K562 (cell line): ENCODE measurements around the gene RNF34. TPM values are rescaled to one million over a fixed set of nuclear protein-coding genes. Genes with fewer than 3 reads are reported as not detected.
A peak's percentile ranks its signal among the peaks of the same experiment; 100 is the strongest.

Source experiments
- ATAC-seq: fragments of 200-7000 bp; cut with Tn5 transposase; 3 replicates; pipeline ENCODE4 v1.9.1; 2020; ENCODE audit warnings: moderate library complexity
- BruUV-seq: library from RNA; stranded (reverse); fragments of 400-500 nt; replicated peaks from 2 replicates; lab custom pipeline; 2021; lab: Mats Ljungman, UMichigan
- CTCF ChIA-PET: fragments of 300-600 bp; formaldehyde crosslinking; extraction: SDS; loops from one replicate; lab custom pipeline; 2021; ENCODE audit warnings: low intra/inter-chr PET ratio; lab: Yijun Ruan, JAX
- POLR2A ChIA-PET: fragments of 300-600, 350-650 bp; sonication (Branson Sonifier 250); formaldehyde crosslinking; extraction: SDS; loops from one replicate; lab custom pipeline; 2021; ENCODE audit warnings: antibody characterized with exemption, inconsistent platforms; lab: Yijun Ruan, JAX
- DNase-seq, 4 experiments: peaks; one replicate each; pipeline versions ENCODE4 v3.0.0 to v3.0.0-alpha.2; 2011 to 2018; ENCODE audit warnings: low spot score in 3 of 4, mixed read lengths in 3 of 4; ENCODE audit errors: extremely low read depth in 1 of 4
- FAIRE-seq: peaks from 2 replicates; lab custom pipeline; 2011; peaks lifted over from hg19 to GRCh38; lab: Jason Lieb, UNC
- H2AFZ ChIP-seq: 2 replicates; pipeline ENCODE4 v1.6.0; 2011; ENCODE audit warnings: low read depth, low read length, control low read depth, inconsistent platforms
- H3K27ac ChIP-seq: fragments of 200-600 bp; 3 replicates; pipeline ENCODE4 v1.8.0; 2011; ENCODE audit warnings: low read depth, mild to moderate bottlenecking, control low read depth, inconsistent platforms, low read length, moderate library complexity, mixed read lengths; ENCODE audit errors: extremely low read depth
- H3K27me3 ChIP-seq, 2 experiments: fragments of 300-600 bp in 1 of 2; 2 replicates in 1 of 2; 3 replicates in 1 of 2; pipeline versions ENCODE4 v1.6.0 to v1.8.0; 2011; ENCODE audit warnings: inconsistent platforms in 2 of 2, low read length in 2 of 2, mild to moderate bottlenecking in 1 of 2, mixed read lengths in 1 of 2, moderate library complexity in 1 of 2; ENCODE audit not compliant: control insufficient read depth in 2 of 2, insufficient read depth in 2 of 2
- H3K36me3 ChIP-seq: fragments of 300-600 bp; 3 replicates; pipeline ENCODE4 v1.8.0; 2011; ENCODE audit warnings: mild to moderate bottlenecking, low read length, inconsistent platforms; ENCODE audit not compliant: control insufficient read depth, insufficient read depth
- H3K4me1 ChIP-seq, 2 experiments: fragments of 200-600 bp in 1 of 2; replicated peaks in 1 of 2; 2 replicates in 1 of 2; 3 replicates in 1 of 2; pipeline versions ENCODE4 v1.5.1 to v1.8.0; 2011; ENCODE audit warnings: inconsistent platforms in 2 of 2, low read length in 2 of 2, mild to moderate bottlenecking in 1 of 2, mixed read lengths in 1 of 2, moderate library complexity in 1 of 2; ENCODE audit not compliant: control insufficient read depth in 2 of 2, insufficient read depth in 2 of 2
- H3K4me2 ChIP-seq: 2 replicates; pipeline ENCODE4 v1.6.1; 2011; ENCODE audit warnings: low read length, control low read depth, inconsistent platforms, mixed read lengths; ENCODE audit not compliant: insufficient read depth
- H3K4me3 ChIP-seq: fragments of 200-600 bp; sonication (generic), shearing (Covaris generic); 2 replicates; pipeline ENCODE4 v1.5.1; 2016; ENCODE audit warnings: control low read depth, inconsistent platforms
- H3K79me2 ChIP-seq: fragments of 200-600 bp; 3 replicates; pipeline ENCODE4 v1.8.0; 2011; ENCODE audit warnings: low read length, inconsistent platforms; ENCODE audit not compliant: control insufficient read depth, insufficient read depth
- H3K9ac ChIP-seq, 2 experiments: 2 replicates each; pipeline versions ENCODE4 v1.6.0 to v1.6.1; 2011; ENCODE audit warnings: low read depth in 2 of 2, low read length in 2 of 2, control low read depth in 1 of 2, inconsistent platforms in 1 of 2, mild to moderate bottlenecking in 1 of 2, mixed read lengths in 1 of 2; ENCODE audit not compliant: insufficient read depth in 1 of 2
- H3K9me1 ChIP-seq: one replicate; pipeline ENCODE4 v1.6.0; 2011; ENCODE audit warnings: inconsistent platforms, mild to moderate bottlenecking, low read length, moderate library complexity; ENCODE audit not compliant: control insufficient read depth, insufficient read depth
- H3K9me3 ChIP-seq: replicated peaks from 2 replicates; pipeline ENCODE4 v1.5.1; 2011; ENCODE audit warnings: low read depth, low read length, inconsistent platforms; ENCODE audit not compliant: control insufficient read depth, insufficient read depth
- H4K20me1 ChIP-seq: replicated peaks from 2 replicates; pipeline ENCODE4 v1.6.1; 2011; ENCODE audit warnings: low read length, inconsistent platforms, mixed read lengths; ENCODE audit not compliant: control insufficient read depth, insufficient read depth
- ILK ChIP-seq: fragments of 450-650 bp; IDR thresholded peaks from 2 replicates; pipeline ENCODE4 v1.6.1; 2016; ENCODE audit warnings: missing genetic modification characterization, low read depth, mild to moderate bottlenecking, missing compliant biosample characterization, moderate library complexity, borderline replicate concordance
- WGBS: fragments of 100-300 bp; shearing (Covaris generic); methylation state at CpG from one replicate; pipeline ENCODE4 v1.1.6; 2016; ENCODE audit warnings: low coverage, mixed read lengths; ENCODE audit not compliant: insufficient coverage; ENCODE audit errors: missing lambda C conversion rate; 5-methylcytosine and 5-hydroxymethylcytosine counted together
- in situ Hi-C: fragments of 300-500 bp; cut with MboI; formaldehyde crosslinking; loops from 4 replicates; pipeline ENCODE4 v1.15.0; 2018; ENCODE audit warnings: inconsistent platforms, mixed read lengths
- intact Hi-C: fragments of 100-400 bp; cut with micrococcal nuclease; formaldehyde crosslinking; loops from 2 replicates; pipeline ENCODE4 v1.14.2; 2022
- polyA plus RNA-seq, 8 experiments: library from polyadenylated mRNA; depleted of rRNA in 4 of 8; stranded (reverse) in 5 of 8; unstranded in 3 of 8; fragments of >200 nt; fragmentation: Nextera tagmentation in 2 of 8; fragmentation: Illumina TruSeq in 1 of 8; extraction: Ambion mirVana in 2 of 8; extraction: Trizol in 1 of 8; gene quantifications; 2 replicates each; pipeline versions ENCODE4 v1.2.1 to v1.2.3, GENCODE V29; 2011 to 2014; ENCODE audit warnings: inconsistent platforms in 1 of 8, missing spikeins in 1 of 8
- total RNA-seq, 7 experiments: library from RNA; depleted of rRNA in 6 of 7; stranded (reverse); fragments of >200 nt in 6 of 7; fragmentation: Illumina TruSeq in 2 of 7; extraction: Trizol in 2 of 7; gene quantifications; 2 replicates each; pipeline versions ENCODE4 v1.2.1 to v1.2.3, GENCODE V29; 2011 to 2021; ENCODE audit warnings: low replicate concordance in 1 of 7
- TF ChIP-seq, protein P1 (sequence below): sonication (generic); formaldehyde crosslinking; IDR thresholded peaks from 2 replicates; pipeline ENCODE4 v1.8.1; 2023; ENCODE audit warnings: mild to moderate bottlenecking, missing genetic modification reagents

RNF34 gene
- total and polyA plus RNA-seq, 9 of the 15 experiments (the other 6 are each of a cell fraction or from before 2014, with no cell fraction given) = 41.7 to 88.9 (median 54.1) TPM

GRCh38 chr12:121464331-121464730, 64.4 kb downstream of the RNF34 start:
- Histone ChIP-seq H3K9me3 (no peaks in the 10 kb centered on the region), H3K27ac (no peak overlapping the region), H3K9me1 (no peaks in the 10 kb centered on the region), H3K36me3 (peaks cover 20% of the 10 kb centered on the region), H3K4me2 (no peak overlapping the region), H3K4me1 (peaks cover 14 to 28% of the 10 kb centered on the region in 2 experiments), H3K9ac (peak overlapping the region in 1 of 2 experiments; percentile 79; a peak in 2 of 4 replicates), H3K79me2 (peaks cover 68% of the 10 kb centered on the region), H3K27me3 (no peaks in the 10 kb centered on the region), H4K20me1 (peaks cover 15% of the 10 kb centered on the region), H2AFZ (no peak overlapping the region), H3K4me3 (no peak overlapping the region)
- no peak for DNase-seq
- TF ChIP-seq ILK (tag) = no peak
- TF ChIP-seq, protein P1, sequence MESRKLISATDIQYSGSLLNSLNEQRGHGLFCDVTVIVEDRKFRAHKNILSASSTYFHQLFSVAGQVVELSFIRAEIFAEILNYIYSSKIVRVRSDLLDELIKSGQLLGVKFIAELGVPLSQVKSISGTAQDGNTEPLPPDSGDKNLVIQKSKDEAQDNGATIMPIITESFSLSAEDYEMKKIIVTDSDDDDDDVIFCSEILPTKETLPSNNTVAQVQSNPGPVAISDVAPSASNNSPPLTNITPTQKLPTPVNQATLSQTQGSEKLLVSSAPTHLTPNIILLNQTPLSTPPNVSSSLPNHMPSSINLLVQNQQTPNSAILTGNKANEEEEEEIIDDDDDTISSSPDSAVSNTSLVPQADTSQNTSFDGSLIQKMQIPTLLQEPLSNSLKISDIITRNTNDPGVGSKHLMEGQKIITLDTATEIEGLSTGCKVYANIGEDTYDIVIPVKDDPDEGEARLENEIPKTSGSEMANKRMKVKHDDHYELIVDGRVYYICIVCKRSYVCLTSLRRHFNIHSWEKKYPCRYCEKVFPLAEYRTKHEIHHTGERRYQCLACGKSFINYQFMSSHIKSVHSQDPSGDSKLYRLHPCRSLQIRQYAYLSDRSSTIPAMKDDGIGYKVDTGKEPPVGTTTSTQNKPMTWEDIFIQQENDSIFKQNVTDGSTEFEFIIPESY (CRISPR knock-in tag) = peak; percentile 26; the same call in 1 of the 2 replicates
- CTCF ChIA-PET = no interaction called here
- intact Hi-C loops (no loop called here), in situ Hi-C loops (no loop called here)
- ATAC-seq = no peak
- POLR2A ChIA-PET = interaction anchor here (1.2 kb wide), 1 partner anchor 10 kb away, joined by 3 read pairs; no protein-coding TSS in a partner anchor
- BruUV-seq = no TSS peak
- FAIRE-seq = no peak
- WGBS = 88% methylated on average over 11 of the region's 13 CpGs
